Astrocyte of the cerebellum (primary cell): ENCODE measurements around the gene WDR33.

Source experiments
- DNase-seq: peaks from one replicate; pipeline ENCODE4 v3.0.0-alpha.2; 2011; ENCODE audit warnings: low read depth
- H3K4me3 ChIP-seq: 2 replicates; pipeline ENCODE4 v1.5.1; 2011; ENCODE audit warnings: mild to moderate bottlenecking, low read depth, low read length, moderate library complexity
- CTCF ChIP-seq: IDR thresholded peaks from 2 replicates; pipeline ENCODE4 v1.5.1; 2012; ENCODE audit warnings: low read length, low read depth, moderate library complexity, mild to moderate bottlenecking; ENCODE audit errors: missing control alignments
- in situ Hi-C: cut with HindIII; loops from 2 replicates; pipeline ENCODE4 v1.10.0; 2017; ENCODE audit warnings: low sequenced_read_pairs

The WDR33 gene

GRCh38 chr2:127712999-127713398, 98.0 kb downstream of the WDR33 start:
- no peak for TF ChIP-seq CTCF
- no peak overlapping the region for H3K4me3 ChIP-seq
- in situ Hi-C loops, result no loop called here
- no peak for DNase-seq

- in situ Hi-C loops, result no loop called here
- DNase-seq, result no peak
- no peak overlapping the region for H3K4me3 ChIP-seq
- TF ChIP-seq CTCF, result no peak
Measured at GRCh38 chr2:127709336-127709735, 101.6 kb downstream of the WDR33 start.

GRCh38 chr2:127707890-127708648, 102.9 kb downstream of the WDR33 start:
- no peak overlapping the region for H3K4me3 ChIP-seq

GRCh38 chr2:127706215-127706990, 104.6 kb downstream of the WDR33 start:
- no peak for DNase-seq
- TF ChIP-seq CTCF, result no peak
- no peak overlapping the region for H3K4me3 ChIP-seq
- in situ Hi-C loops, result no loop called here

More at GRCh38 chr2:127707890-127708648, 102.9 kb downstream of the WDR33 start:
- peak; percentile 34 for DNase-seq
- no peak for TF ChIP-seq CTCF
- in situ Hi-C loops, result no loop called here

- in situ Hi-C loops, result no loop called here
- TF ChIP-seq CTCF, result no peak
- DNase-seq, result no peak
- no peak overlapping the region for H3K4me3 ChIP-seq
Measured at GRCh38 chr2:127705391-127706065, 105.4 kb downstream of the WDR33 start.

- no peak for DNase-seq
- no peak for TF ChIP-seq CTCF
- H3K4me3 ChIP-seq, result no peak overlapping the region
- in situ Hi-C loops, result no loop called here
Measured at GRCh38 chr2:127704641-127705390, 106.2 kb downstream of the WDR33 start.
